Neuronal stem cell (in vitro differentiated cells): ENCODE measurements around the gene PDE6A.

Experiments used
- DNase-seq: peaks from one replicate; pipeline ENCODE4 v3.0.0-alpha.2; 2013; ENCODE audit warnings: low spot score
- H2AFZ ChIP-seq: one replicate; pipeline ENCODE4 v1.6.1; 2013; ENCODE audit warnings: mild to moderate bottlenecking, low read length, inconsistent platforms
- H2AK5ac ChIP-seq: 2 replicates; pipeline ENCODE4 v1.6.1; 2013; ENCODE audit warnings: low read depth, mild to moderate bottlenecking, inconsistent platforms, low read length, moderate library complexity, mixed read lengths
- H2BK120ac ChIP-seq: 2 replicates; pipeline ENCODE4 v1.6.1; 2013; ENCODE audit warnings: low read depth, mild to moderate bottlenecking, inconsistent platforms, low read length, moderate library complexity, mixed read lengths
- H2BK12ac ChIP-seq: one replicate; pipeline ENCODE4 v1.6.1; 2013; ENCODE audit warnings: low read length, inconsistent platforms
- H2BK15ac ChIP-seq: 2 replicates; pipeline ENCODE4 v1.6.1; 2013; ENCODE audit warnings: mild to moderate bottlenecking, low read length, inconsistent platforms, mixed read lengths
- H2BK5ac ChIP-seq: one replicate; pipeline ENCODE4 v1.6.1; 2013; ENCODE audit warnings: inconsistent platforms, mild to moderate bottlenecking, low read length, moderate library complexity
- H3K14ac ChIP-seq: one replicate; pipeline ENCODE4 v1.6.1; 2013; ENCODE audit warnings: low read length, inconsistent platforms
- H3K18ac ChIP-seq: 2 replicates; pipeline ENCODE4 v1.6.1; 2013; ENCODE audit warnings: low read length, inconsistent platforms
- H3K23ac ChIP-seq: 2 replicates; pipeline ENCODE4 v1.6.1; 2013; ENCODE audit warnings: low read depth, mild to moderate bottlenecking, mixed read lengths, low read length, inconsistent platforms; ENCODE audit not compliant: poor library complexity
- H3K27ac ChIP-seq: replicated peaks from 3 replicates; pipeline ENCODE4 v1.5.1; 2013; ENCODE audit warnings: low read length, inconsistent platforms
- H3K27me3 ChIP-seq, 3 experiments: 2 replicates each; pipeline ENCODE4 v1.6.1; 2013; ENCODE audit warnings: low read length in 3 of 3, mild to moderate bottlenecking in 2 of 3, inconsistent platforms in 1 of 3, low read depth in 1 of 3, mixed read lengths in 1 of 3, moderate library complexity in 1 of 3; ENCODE audit not compliant: control insufficient read depth in 3 of 3, insufficient read depth in 3 of 3
- H3K36me3 ChIP-seq, 2 donors: replicated peaks in 1 of 2; 2 replicates each; pipeline ENCODE4 v1.6.1; 2013; ENCODE audit warnings: low read length in 2 of 2; ENCODE audit not compliant: control insufficient read depth in 2 of 2, insufficient read depth in 2 of 2
- H3K4ac ChIP-seq: 2 replicates; pipeline ENCODE4 v1.6.1; 2013; ENCODE audit warnings: inconsistent platforms, mild to moderate bottlenecking, low read length, moderate library complexity
- H3K4me1 ChIP-seq, 2 donors: 1 replicate in 1 of 2; 2 replicates in 1 of 2; pipeline ENCODE4 v1.6.1; 2013; ENCODE audit warnings: low read length in 2 of 2, low read depth in 1 of 2; ENCODE audit not compliant: control insufficient read depth in 2 of 2, insufficient read depth in 1 of 2
- H3K4me2 ChIP-seq: one replicate; pipeline ENCODE4 v1.6.1; 2013; ENCODE audit warnings: mild to moderate bottlenecking, low read length, inconsistent platforms; ENCODE audit not compliant: insufficient read depth, poor library complexity, severe bottlenecking
- H3K4me3 ChIP-seq, 2 donors: 2 replicates each; pipeline ENCODE4 v1.5.1; 2013; ENCODE audit warnings: low read length in 2 of 2, mild to moderate bottlenecking in 2 of 2, inconsistent platforms in 1 of 2, moderate library complexity in 1 of 2
- H3K79me1 ChIP-seq: one replicate; pipeline ENCODE4 v1.6.1; 2013; ENCODE audit warnings: low read depth, mild to moderate bottlenecking, inconsistent platforms, low read length, moderate library complexity
- H3K9ac ChIP-seq: one replicate; pipeline ENCODE4 v1.6.1; 2013; ENCODE audit warnings: mild to moderate bottlenecking, low read depth, low read length, inconsistent platforms; ENCODE audit not compliant: poor library complexity
- H3K9me3 ChIP-seq, 2 donors: replicated peaks in 1 of 2; 2 replicates each; pipeline versions ENCODE3 to v1.6.1; 2013; ENCODE audit warnings: low read length in 2 of 2, mild to moderate bottlenecking in 2 of 2, inconsistent platforms in 1 of 2, low read depth in 1 of 2, mixed read lengths in 1 of 2, moderate library complexity in 1 of 2; ENCODE audit not compliant: control insufficient read depth in 2 of 2, insufficient read depth in 1 of 2
- H4K8ac ChIP-seq: one replicate; pipeline ENCODE4 v1.6.1; 2013; ENCODE audit warnings: low read depth, mild to moderate bottlenecking, inconsistent platforms, low read length, moderate library complexity
- H4K91ac ChIP-seq: one replicate; pipeline ENCODE4 v1.6.1; 2013; ENCODE audit warnings: low read length, low read depth, mild to moderate bottlenecking, inconsistent platforms; ENCODE audit not compliant: poor library complexity
- WGBS, 2 donors: extraction: QIAGEN DNeasy Blood & Tissue Kit; methylation state at CpG; one replicate each; pipeline ENCODE4 v1.1.7; 2013; ENCODE audit warnings: missing lambda C conversion rate in 2 of 2, mixed read lengths in 1 of 2; ENCODE audit not compliant: insufficient read length in 2 of 2, insufficient replicate concordance in 1 of 2; ENCODE audit errors: extremely low coverage in 2 of 2; 5-methylcytosine and 5-hydroxymethylcytosine counted together

Gene PDE6A

DNA sequence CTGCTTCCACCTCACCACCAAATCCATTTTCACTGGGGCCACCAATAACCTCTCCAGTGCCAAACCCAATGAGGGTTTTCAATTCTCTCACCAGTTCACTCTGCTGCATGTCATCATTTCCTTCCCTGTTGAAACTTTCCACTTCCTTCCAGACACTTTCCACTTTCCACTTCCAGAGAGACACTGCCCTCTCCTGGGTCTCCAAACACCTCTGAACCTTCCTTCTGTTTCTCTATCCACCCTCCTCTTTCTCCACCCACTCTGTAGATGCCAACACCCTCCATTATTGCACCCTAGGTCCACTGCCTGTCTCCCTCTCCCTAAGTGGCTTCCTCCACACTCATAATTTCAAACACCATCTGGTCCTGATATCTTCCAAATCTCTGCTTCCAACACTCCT lies 39.6 kb downstream of the PDE6A start:
- no peak overlapping the region for H3K4ac ChIP-seq
- no peak overlapping the region for H3K27ac ChIP-seq
- no peak overlapping the region for H2AFZ ChIP-seq
- no peaks in the 10 kb centered on the region for H3K79me1 ChIP-seq
- no peak overlapping the region for H2BK15ac ChIP-seq
- no peak overlapping the region for H4K8ac ChIP-seq
- H3K9me3 ChIP-seq, result no peaks in the 10 kb centered on the region
- no peak overlapping the region for H3K9ac ChIP-seq
- DNase-seq, result no peak
- no peaks in the 10 kb centered on the region for H3K36me3 ChIP-seq
- H3K4me1 ChIP-seq, result no peaks in the 10 kb centered on the region
- H3K4me2 ChIP-seq, result no peak overlapping the region
- H3K4me3 ChIP-seq, result no peak overlapping the region
- H2BK120ac ChIP-seq, result no peak overlapping the region
- H4K91ac ChIP-seq, result no peak overlapping the region
- H3K18ac ChIP-seq, result no peak overlapping the region
- no peak overlapping the region for H2BK5ac ChIP-seq
- H2BK12ac ChIP-seq, result no peak overlapping the region
- H3K14ac ChIP-seq, result no peak overlapping the region
- no peak overlapping the region for H2AK5ac ChIP-seq
- H3K23ac ChIP-seq, result no peak overlapping the region
- H3K27me3 ChIP-seq, result peaks cover 0 to 3% (median 0%) of the 10 kb centered on the region in 3 experiments

GRCh38 chr5:149904293-149904886 lies 40.2 kb downstream of the PDE6A start:
- WGBS, 2 donors, result no CpG with 5 or more reads among the region's 4 CpGs
- no peaks in the 10 kb centered on the region for H3K4me1 ChIP-seq
- H3K9me3 ChIP-seq, result no peaks in the 10 kb centered on the region
- no peak overlapping the region for H3K27ac ChIP-seq
- H3K79me1 ChIP-seq, result no peaks in the 10 kb centered on the region
- H4K91ac ChIP-seq, result no peak overlapping the region
- no peak overlapping the region for H2AFZ ChIP-seq
- H2BK120ac ChIP-seq, result no peak overlapping the region
- no peak overlapping the region for H3K9ac ChIP-seq
- DNase-seq, result no peak
- no peak overlapping the region for H3K4me2 ChIP-seq
- no peak overlapping the region for H3K14ac ChIP-seq
- no peak overlapping the region for H3K23ac ChIP-seq
- no peak overlapping the region for H4K8ac ChIP-seq
- H2BK12ac ChIP-seq, result no peak overlapping the region
- H3K4me3 ChIP-seq, result no peak overlapping the region
- H2BK15ac ChIP-seq, result no peak overlapping the region
- no peak overlapping the region for H2BK5ac ChIP-seq
- no peak overlapping the region for H2AK5ac ChIP-seq
- no peaks in the 10 kb centered on the region for H3K36me3 ChIP-seq
- H3K27me3 ChIP-seq, result peaks cover 0 to 6% (median 0%) of the 10 kb centered on the region in 3 experiments
- H3K18ac ChIP-seq, result no peak overlapping the region
- H3K4ac ChIP-seq, result no peak overlapping the region

- no peak overlapping the region for H3K4me2 ChIP-seq
- H3K4me3 ChIP-seq, result no peak overlapping the region
- no CpG with 5 or more reads among the region's 2 CpGs for WGBS, 2 donors
- H3K14ac ChIP-seq, result no peak overlapping the region
- H2BK5ac ChIP-seq, result no peak overlapping the region
- DNase-seq, result no peak
- H3K79me1 ChIP-seq, result no peaks in the 10 kb centered on the region
- H3K27me3 ChIP-seq, result peaks cover 0 to 6% (median 0%) of the 10 kb centered on the region in 3 experiments
- H3K4me1 ChIP-seq, result no peaks in the 10 kb centered on the region
- no peaks in the 10 kb centered on the region for H3K36me3 ChIP-seq
- no peak overlapping the region for H3K23ac ChIP-seq
- no peak overlapping the region for H2AFZ ChIP-seq
- no peak overlapping the region for H3K27ac ChIP-seq
- H3K4ac ChIP-seq, result no peak overlapping the region
- no peak overlapping the region for H4K91ac ChIP-seq
- H3K9ac ChIP-seq, result no peak overlapping the region
- H3K9me3 ChIP-seq, result no peaks in the 10 kb centered on the region
- H2AK5ac ChIP-seq, result no peak overlapping the region
- H2BK15ac ChIP-seq, result no peak overlapping the region
- no peak overlapping the region for H4K8ac ChIP-seq
- H2BK120ac ChIP-seq, result no peak overlapping the region
- no peak overlapping the region for H3K18ac ChIP-seq
- H2BK12ac ChIP-seq, result no peak overlapping the region
These were observed 41.2 kb downstream of the PDE6A start for GRCh38 chr5:149903404-149903803.

- Histone ChIP-seq H2AFZ (no peak overlapping the region), H2BK5ac (no peak overlapping the region), H3K79me1 (no peaks in the 10 kb centered on the region), H3K4me2 (no peak overlapping the region), H3K18ac (no peak overlapping the region), H2BK120ac (no peak overlapping the region), H3K4me1 (no peaks in the 10 kb centered on the region), H3K4ac (no peak overlapping the region), H4K8ac (no peak overlapping the region), H3K36me3 (no peaks in the 10 kb centered on the region), H3K4me3 (no peak overlapping the region), H3K9me3 (no peaks in the 10 kb centered on the region), H2BK15ac (no peak overlapping the region), H3K14ac (no peak overlapping the region), H2AK5ac (no peak overlapping the region), H2BK12ac (no peak overlapping the region), H3K9ac (no peak overlapping the region), H3K27ac (no peak overlapping the region), H4K91ac (no peak overlapping the region), H3K23ac (no peak overlapping the region), H3K27me3 (peaks cover 0 to 6% (median 0%) of the 10 kb centered on the region in 3 experiments)
- no peak for DNase-seq
- WGBS, 2 donors, result no CpG with 5 or more reads among the region's 4 CpGs
These were observed 42.4 kb downstream of the PDE6A start for GRCh38 chr5:149902177-149902576.
